B cell (primary cell): Measurements from ENCODE around the gene NTM. TPM values are rescaled to one million over a fixed set of nuclear protein-coding genes. Genes with fewer than 3 reads are reported as not detected.

Experiments used
- ATAC-seq: fragments of 200-7000 bp; cut with Tn5 transposase; one replicate; pipeline ENCODE4 v1.10.0; 2021; ENCODE audit warnings: low read depth, mild to moderate bottlenecking, moderate number of reproducible peaks, moderate library complexity
- CTCF ChIA-PET: fragments of 350-600 bp; sonication (Branson Sonifier 250); formaldehyde crosslinking; loops from one replicate; lab custom pipeline; 2021; ENCODE audit warnings: antibody characterized with exemption, inconsistent platforms; lab: Charles Lee
- POLR2A ChIA-PET: fragments of 350-600 bp; sonication (Branson Sonifier 250); formaldehyde crosslinking; loops from one replicate; lab custom pipeline; 2021; ENCODE audit warnings: antibody characterized with exemption; lab: Charles Lee
- DNase-seq: peaks from one replicate; pipeline ENCODE4 v3.0.0; 2013
- H2AFZ ChIP-seq: 2 replicates; pipeline ENCODE4 v1.6.1; 2012; ENCODE audit warnings: mild to moderate bottlenecking, low read depth, low read length; ENCODE audit not compliant: insufficient read depth, poor library complexity, severe bottlenecking
- H3K27ac ChIP-seq, 2 donors: 1 replicate in 1 of 2; 2 replicates in 1 of 2; pipeline ENCODE4 v1.5.1; 2012 to 2013; ENCODE audit warnings: low read length in 2 of 2, mild to moderate bottlenecking in 2 of 2, moderate library complexity in 1 of 2
- H3K27me3 ChIP-seq, 4 experiments: fragments of 200-600 bp in 1 of 4; sonication (generic) in 1 of 4; replicated peaks in 1 of 4; 1 replicate in 2 of 4; 2 replicates in 2 of 4; pipeline versions ENCODE4 v1.6.1 to v1.7.0; 2013 to 2016; ENCODE audit warnings: low read length in 3 of 4, mild to moderate bottlenecking in 2 of 4, mixed read lengths in 1 of 4, moderate library complexity in 1 of 4; ENCODE audit not compliant: insufficient read depth in 4 of 4, control insufficient read depth in 3 of 4; ENCODE audit errors: control extremely low read depth in 1 of 4
- H3K36me3 ChIP-seq, 2 experiments: replicated peaks in 1 of 2; 1 replicate in 1 of 2; 2 replicates in 1 of 2; pipeline versions ENCODE4 v1.6.1 to v1.7.1; 2013; ENCODE audit warnings: low read length in 1 of 2; ENCODE audit not compliant: insufficient read depth in 2 of 2, control insufficient read depth in 1 of 2; ENCODE audit errors: control extremely low read depth in 1 of 2, extremely low read depth in 1 of 2
- H3K4me1 ChIP-seq, 2 donors: fragments of 200-600 bp in 1 of 2; sonication (generic) in 1 of 2; 1 replicate in 1 of 2; 2 replicates in 1 of 2; pipeline versions ENCODE4 v1.5.1 to v1.6.1; 2013 to 2017; ENCODE audit warnings: low read length in 2 of 2; ENCODE audit not compliant: control insufficient read depth in 2 of 2, insufficient read depth in 2 of 2
- H3K4me2 ChIP-seq: replicated peaks from 2 replicates; pipeline ENCODE3; 2012; ENCODE audit warnings: mild to moderate bottlenecking, low read depth, low read length; ENCODE audit not compliant: poor library complexity, severe bottlenecking
- H3K4me3 ChIP-seq, 5 experiments: fragments of 200-600 bp in 1 of 5; sonication (generic) in 1 of 5; 1 replicate in 3 of 5; 2 replicates in 2 of 5; pipeline versions ENCODE4 v1.5.1 to v1.7.0; 2011 to 2016; ENCODE audit warnings: low read length in 4 of 5, mild to moderate bottlenecking in 4 of 5, low read depth in 2 of 5, control low read depth in 1 of 5, moderate library complexity in 1 of 5; ENCODE audit not compliant: insufficient read depth in 1 of 5; ENCODE audit errors: control extremely low read depth in 1 of 5, extremely low read depth in 1 of 5
- H3K79me2 ChIP-seq: fragments of 200-600 bp; sonication (generic); one replicate; pipeline ENCODE4 v1.6.0; 2016; ENCODE audit warnings: low read length; ENCODE audit not compliant: control insufficient read depth, insufficient read depth
- H3K9ac ChIP-seq: fragments of 200-600 bp; sonication (generic); 2 replicates; pipeline ENCODE4 v1.6.1; 2017; ENCODE audit warnings: mild to moderate bottlenecking, low read length, moderate library complexity
- H3K9me3 ChIP-seq, 3 donors: one replicate each; pipeline versions ENCODE4 v1.6.1 to v1.7.1; 2013; ENCODE audit warnings: low read length in 2 of 3; ENCODE audit not compliant: control insufficient read depth in 2 of 3, insufficient read depth in 1 of 3; ENCODE audit errors: control extremely low read depth in 1 of 3
- H4K20me1 ChIP-seq: 2 replicates; pipeline ENCODE4 v1.6.0; 2012; ENCODE audit warnings: mild to moderate bottlenecking, low read length; ENCODE audit not compliant: insufficient read depth, control insufficient read depth, poor library complexity, severe bottlenecking
- H3K27ac Mint-ChIP-seq: one replicate; pipeline ENCODE4 v1.8.0; 2021; ENCODE audit warnings: mixed read lengths
- H3K27me3 Mint-ChIP-seq: one replicate; pipeline ENCODE4 v1.8.0; 2021; ENCODE audit warnings: mixed read lengths
- H3K4me1 Mint-ChIP-seq: one replicate; pipeline ENCODE4 v1.8.0; 2021; ENCODE audit warnings: mixed read lengths
- H3K4me3 Mint-ChIP-seq: one replicate; pipeline ENCODE4 v1.8.0; 2021; ENCODE audit warnings: mixed read lengths
- H3K9me3 Mint-ChIP-seq: one replicate; pipeline ENCODE4 v1.8.0; 2022; ENCODE audit warnings: mixed read lengths; ENCODE audit not compliant: insufficient read depth
- EZH2 ChIP-seq: IDR thresholded peaks from 2 replicates; pipeline ENCODE4 v1.6.1; 2012; ENCODE audit warnings: borderline replicate concordance, low read depth, mild to moderate bottlenecking, moderate library complexity, low read length; ENCODE audit not compliant: insufficient read depth, poor library complexity, severe bottlenecking
- WGBS: methylation state at CpG from one replicate; pipeline ENCODE4 v1.1.5; 2013; ENCODE audit warnings: missing lambda C conversion rate; ENCODE audit not compliant: insufficient coverage; 5-methylcytosine and 5-hydroxymethylcytosine counted together
- intact Hi-C: fragments of 100-400 bp; cut with micrococcal nuclease; formaldehyde crosslinking; loops from one replicate; pipeline ENCODE4 v1.10.0; 2022
- polyA plus RNA-seq: library from polyadenylated mRNA; depleted of rRNA; stranded (reverse); fragments of >200 nt; gene quantifications from 2 replicates; pipeline ENCODE4 v1.2.3, GENCODE V29; 2012
- total RNA-seq, 2 donors: library from RNA; stranded (reverse); fragments of 120-200 nt in 1 of 2; gene quantifications; 1 replicate in 1 of 2; 2 replicates in 1 of 2; pipeline versions ENCODE4 v1.2.3 to v1.2.4, GENCODE V29; 2013 to 2022
- TF ChIP-seq, protein P1 (sequence below): fragments of 200-600 bp; IDR thresholded peaks from one replicate; pipeline ENCODE4 v1.8.0; 2022; ENCODE audit warnings: antibody characterized with exemption, mild to moderate bottlenecking

Gene NTM
- total and polyA plus RNA-seq, 2 donors (not counting 1 experiment from before 2014, with no cell fraction given): not detected

DNA sequence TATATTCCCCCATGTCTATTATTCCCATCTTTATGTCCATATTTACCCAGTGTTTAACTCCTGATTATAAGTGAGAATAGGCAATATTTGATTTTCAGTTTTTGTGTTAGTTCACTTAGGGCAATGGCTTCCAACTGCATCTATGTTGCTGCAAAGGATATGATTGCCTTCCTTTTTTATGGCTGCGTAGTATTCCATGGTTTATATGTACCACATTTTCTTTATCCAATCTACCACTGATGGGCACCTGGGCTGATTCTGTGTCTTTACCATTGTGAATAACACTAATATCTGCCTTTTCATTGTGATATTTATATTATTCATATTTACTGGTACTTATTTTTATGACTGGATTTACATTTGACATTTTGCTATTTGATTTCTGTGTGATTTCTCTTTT, 649.6 kb downstream of the NTM start:
- no peak overlapping the region for H2AFZ ChIP-seq
- no peaks in the 10 kb centered on the region for H3K27me3 Mint-ChIP-seq
- no CpG with 5 or more reads among the region's 1 CpG for WGBS
- POLR2A ChIA-PET: no interaction called here
- no peak overlapping the region for H3K4me3 Mint-ChIP-seq
- no peaks in the 10 kb centered on the region for H3K79me2 ChIP-seq
- intact Hi-C loops: no loop called here
- H3K9me3 Mint-ChIP-seq: peaks cover 4% of the 10 kb centered on the region
- H3K27me3 ChIP-seq: no peaks in the 10 kb centered on the region
- no peak overlapping the region for H3K9ac ChIP-seq
- no peaks in the 10 kb centered on the region for H4K20me1 ChIP-seq
- no peak for ATAC-seq
- H3K4me1 ChIP-seq: no peaks in the 10 kb centered on the region
- TF ChIP-seq, protein P1, sequence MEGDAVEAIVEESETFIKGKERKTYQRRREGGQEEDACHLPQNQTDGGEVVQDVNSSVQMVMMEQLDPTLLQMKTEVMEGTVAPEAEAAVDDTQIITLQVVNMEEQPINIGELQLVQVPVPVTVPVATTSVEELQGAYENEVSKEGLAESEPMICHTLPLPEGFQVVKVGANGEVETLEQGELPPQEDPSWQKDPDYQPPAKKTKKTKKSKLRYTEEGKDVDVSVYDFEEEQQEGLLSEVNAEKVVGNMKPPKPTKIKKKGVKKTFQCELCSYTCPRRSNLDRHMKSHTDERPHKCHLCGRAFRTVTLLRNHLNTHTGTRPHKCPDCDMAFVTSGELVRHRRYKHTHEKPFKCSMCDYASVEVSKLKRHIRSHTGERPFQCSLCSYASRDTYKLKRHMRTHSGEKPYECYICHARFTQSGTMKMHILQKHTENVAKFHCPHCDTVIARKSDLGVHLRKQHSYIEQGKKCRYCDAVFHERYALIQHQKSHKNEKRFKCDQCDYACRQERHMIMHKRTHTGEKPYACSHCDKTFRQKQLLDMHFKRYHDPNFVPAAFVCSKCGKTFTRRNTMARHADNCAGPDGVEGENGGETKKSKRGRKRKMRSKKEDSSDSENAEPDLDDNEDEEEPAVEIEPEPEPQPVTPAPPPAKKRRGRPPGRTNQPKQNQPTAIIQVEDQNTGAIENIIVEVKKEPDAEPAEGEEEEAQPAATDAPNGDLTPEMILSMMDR: no peak
- no peak for TF ChIP-seq EZH2
- H3K9me3 ChIP-seq: peaks cover 0 to 3% (median 0%) of the 10 kb centered on the region in 3 donors
- H3K27ac ChIP-seq: no peak overlapping the region
- no peaks in the 10 kb centered on the region for H3K36me3 ChIP-seq
- no peak overlapping the region for H3K27ac Mint-ChIP-seq
- H3K4me3 ChIP-seq: no peak overlapping the region
- no peak overlapping the region for H3K4me2 ChIP-seq
- H3K4me1 Mint-ChIP-seq: no peaks in the 10 kb centered on the region
- no peak for DNase-seq
- CTCF ChIA-PET: no interaction called here

DNA sequence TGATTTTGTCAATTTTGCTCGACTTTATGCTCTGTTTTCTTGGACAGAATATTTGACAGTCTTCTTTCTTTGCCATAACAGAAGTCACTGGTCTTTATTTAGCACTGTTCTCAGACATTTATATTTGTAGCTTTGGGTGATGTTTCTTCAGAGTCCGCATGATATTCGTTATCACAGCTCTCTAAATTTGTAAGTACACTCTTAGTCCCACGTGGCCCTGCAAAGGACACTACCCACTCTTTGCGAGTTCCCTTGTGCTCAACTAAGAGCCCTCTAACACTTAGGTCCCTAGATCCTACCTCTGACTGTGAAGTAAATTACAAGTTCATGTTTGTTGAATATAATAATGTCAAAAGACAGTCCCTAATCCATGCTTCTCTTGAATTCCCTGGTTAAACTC, 651.9 kb downstream of the NTM start:
- 92% methylated on average over 2 of the region's 5 CpGs for WGBS

More for the DNA sequence above, 651.9 kb downstream of the NTM start:
- no peaks in the 10 kb centered on the region for H3K4me1 ChIP-seq
- Mint-ChIP-seq H3K27me3 (no peaks in the 10 kb centered on the region), H3K4me3 (no peak overlapping the region), H3K27ac (no peak overlapping the region), H3K4me1 (no peaks in the 10 kb centered on the region), H3K9me3 (peaks cover 4% of the 10 kb centered on the region)
- intact Hi-C loops: no loop called here
- ATAC-seq (no peak), DNase-seq (no peak)
- H3K79me2 ChIP-seq: no peaks in the 10 kb centered on the region
- H3K4me3 ChIP-seq: no peak overlapping the region
- no peaks in the 10 kb centered on the region for H4K20me1 ChIP-seq
- H3K4me2 ChIP-seq: no peak overlapping the region
- H2AFZ ChIP-seq: no peak overlapping the region
- no peak for TF ChIP-seq EZH2
- TF ChIP-seq, protein P1: no peak
- no peak overlapping the region for H3K27ac ChIP-seq
- ChIA-PET CTCF (interaction anchor here (0.5 kb wide), 1 partner anchor 40 kb away, joined by 3 read pairs; no protein-coding TSS in a partner anchor), POLR2A (no interaction called here)
- H3K27me3 ChIP-seq: no peaks in the 10 kb centered on the region
- peaks cover 0 to 3% (median 0%) of the 10 kb centered on the region in 3 donors for H3K9me3 ChIP-seq
- H3K9ac ChIP-seq: no peak overlapping the region
- H3K36me3 ChIP-seq: no peaks in the 10 kb centered on the region
